Measurements from ENCODE around the gene LRRN3.

- TF ChIP-seq CTCF (IDR thresholded peaks at IDR 0.05; ENCODE audit: poor library complexity) (no peak), EZH2 (IDR thresholded peaks at IDR 0.05; ENCODE audit: borderline replicate concordance) (no peak)
Observed at GRCh38 chr7:111086532-111086931, 4.4 kb upstream of the LRRN3 start.

All from hepatocyte (in vitro differentiated cells).